Fibroblast of skin of left quadriceps (primary cell): ENCODE results near the gene LMO1.

Experiments
- DNase-seq, 2 experiments: peaks; one replicate each; pipeline ENCODE4 v3.0.0-alpha.2; 2013; ENCODE audit warnings: low read depth in 2 of 2

LMO1 gene

GRCh38 chr11:8227156-8228152, 36.2 kb downstream of the LMO1 start:
- DNase-seq, result no peak

GRCh38 chr11:8225589-8226036, 38.1 kb downstream of the LMO1 start:
- DNase-seq, result peak; percentile 20 to 23

- DNase-seq, result no peak
Observed at GRCh38 chr11:8224711-8225110, 39.0 kb downstream of the LMO1 start.

GRCh38 chr11:8224161-8224591, 39.5 kb downstream of the LMO1 start:
- no peak for DNase-seq

GRCh38 chr11:8223513-8223900, 40.2 kb downstream of the LMO1 start:
- DNase-seq, result no peak

GRCh38 chr11:8222820-8223512, 40.7 kb downstream of the LMO1 start:
- DNase-seq, result no peak

GRCh38 chr11:8221917-8222495, 41.7 kb downstream of the LMO1 start:
- no peak for DNase-seq

GRCh38 chr11:8221046-8221723, 42.5 kb downstream of the LMO1 start:
- no peak for DNase-seq

- DNase-seq, result no peak
Observed at GRCh38 chr11:8220261-8221045, 43.2 kb downstream of the LMO1 start.

GRCh38 chr11:8219257-8220021, 44.2 kb downstream of the LMO1 start:
- DNase-seq, result no peak

GRCh38 chr11:8218840-8219239, 44.8 kb downstream of the LMO1 start:
- DNase-seq, result no peak

GRCh38 chr11:8218409-8218808, 45.3 kb downstream of the LMO1 start:
- DNase-seq, result no peak

- DNase-seq, result no peak
Observed at GRCh38 chr11:8217926-8218325, 45.8 kb downstream of the LMO1 start.

- DNase-seq, result no peak
Observed at GRCh38 chr11:8217136-8217535, 46.5 kb downstream of the LMO1 start.

GRCh38 chr11:8213376-8213775, 50.3 kb downstream of the LMO1 start:
- DNase-seq, result no peak

- DNase-seq, result no peak
Observed at GRCh38 chr11:8209208-8209807, 54.4 kb downstream of the LMO1 start.

GRCh38 chr11:8207080-8208000, 56.3 kb downstream of the LMO1 start:
- no peak for DNase-seq

- DNase-seq, result no peak
Observed at GRCh38 chr11:8206251-8207079, 57.2 kb downstream of the LMO1 start.
